ENCODE results near the gene TMEM223.

Gene TMEM223

GRCh38 chr11:62777389-62777788 is 14.4 kb downstream of the TMEM223 start:
- no peak overlapping the region for H3K4me2 ChIP-seq (ENCODE audit: low read length)
- H4K20me1 ChIP-seq (ENCODE audit: control insufficient read depth, insufficient read depth, low read depth, low read length): no peaks in the 10 kb centered on the region
- H3K4me3 ChIP-seq (ENCODE audit: low read length): no peak overlapping the region
- H3K4me1 ChIP-seq (ENCODE audit: control insufficient read depth, low read length): peaks cover 12% of the 10 kb centered on the region
- H3K27me3 ChIP-seq (ENCODE audit: control insufficient read depth, low read length): no peaks in the 10 kb centered on the region
- H3K79me2 ChIP-seq (ENCODE audit: control insufficient read depth, low read length): peaks cover 23% of the 10 kb centered on the region
- TF ChIP-seq EZH2phosphoT487 (IDR thresholded peaks at IDR 0.05; ENCODE audit: borderline replicate concordance, low read length): no peak
- TF ChIP-seq CTCF (IDR thresholded peaks at IDR 0.05; ENCODE audit: low read depth, low read length, poor library complexity, severe bottlenecking): no peak
- no peaks in the 10 kb centered on the region for H3K9me3 ChIP-seq (ENCODE audit: control insufficient read depth, insufficient read depth, low read length)
- H3K9me2 ChIP-seq (replicated peaks; ENCODE audit: control insufficient read depth, low read length): no peaks in the 10 kb centered on the region
- no peaks in the 10 kb centered on the region for H3F3A ChIP-seq (ENCODE audit: control insufficient read depth, insufficient read depth)
- H3K27ac ChIP-seq (ENCODE audit: low read depth, low read length): no peak overlapping the region
- H3K36me3 ChIP-seq (ENCODE audit: control insufficient read depth, low read length): peaks cover 42% of the 10 kb centered on the region

- no peak for TF ChIP-seq CTCF (IDR thresholded peaks at IDR 0.05; ENCODE audit: low read depth, low read length, poor library complexity, severe bottlenecking)
- no peak for TF ChIP-seq EZH2phosphoT487 (IDR thresholded peaks at IDR 0.05; ENCODE audit: borderline replicate concordance, low read length)
- peaks cover 34% of the 10 kb centered on the region for H3K79me2 ChIP-seq (ENCODE audit: control insufficient read depth, low read length)
- no peak overlapping the region for H3K27ac ChIP-seq (ENCODE audit: low read depth, low read length)
- no peaks in the 10 kb centered on the region for H3K27me3 ChIP-seq (ENCODE audit: control insufficient read depth, low read length)
- H3K4me1 ChIP-seq (ENCODE audit: control insufficient read depth, low read length): peaks cover 19% of the 10 kb centered on the region
- peaks cover 37% of the 10 kb centered on the region for H3K36me3 ChIP-seq (ENCODE audit: control insufficient read depth, low read length)
- peaks cover 3% of the 10 kb centered on the region; the same call in 1 of the 2 replicates for H3F3A ChIP-seq (ENCODE audit: control insufficient read depth, insufficient read depth)
- no peaks in the 10 kb centered on the region for H3K9me3 ChIP-seq (ENCODE audit: control insufficient read depth, insufficient read depth, low read length)
- H3K4me3 ChIP-seq (ENCODE audit: low read length): no peak overlapping the region
- no peak overlapping the region for H3K4me2 ChIP-seq (ENCODE audit: low read length)
- H4K20me1 ChIP-seq (ENCODE audit: control insufficient read depth, insufficient read depth, low read depth, low read length): no peaks in the 10 kb centered on the region
- no peaks in the 10 kb centered on the region for H3K9me2 ChIP-seq (replicated peaks; ENCODE audit: control insufficient read depth, low read length)
These were observed 16.2 kb downstream of the TMEM223 start for GRCh38 chr11:62775646-62776045.

GRCh38 chr11:62774407-62774806 is 17.4 kb downstream of the TMEM223 start:
- no peaks in the 10 kb centered on the region for H3K9me3 ChIP-seq (ENCODE audit: control insufficient read depth, insufficient read depth, low read length)
- no peaks in the 10 kb centered on the region for H3K9me2 ChIP-seq (replicated peaks; ENCODE audit: control insufficient read depth, low read length)
- peaks cover 31% of the 10 kb centered on the region for H3K4me1 ChIP-seq (ENCODE audit: control insufficient read depth, low read length)
- no peaks in the 10 kb centered on the region for H4K20me1 ChIP-seq (ENCODE audit: control insufficient read depth, insufficient read depth, low read depth, low read length)
- H3K4me2 ChIP-seq (ENCODE audit: low read length): no peak overlapping the region
- no peak overlapping the region for H3K27ac ChIP-seq (ENCODE audit: low read depth, low read length)
- H3K36me3 ChIP-seq (ENCODE audit: control insufficient read depth, low read length): peaks cover 38% of the 10 kb centered on the region
- H3F3A ChIP-seq (ENCODE audit: control insufficient read depth, insufficient read depth): peaks cover 13% of the 10 kb centered on the region
- H3K79me2 ChIP-seq (ENCODE audit: control insufficient read depth, low read length): peaks cover 37% of the 10 kb centered on the region
- H3K4me3 ChIP-seq (ENCODE audit: low read length): no peak overlapping the region
- H3K27me3 ChIP-seq (ENCODE audit: control insufficient read depth, low read length): no peaks in the 10 kb centered on the region
- TF ChIP-seq EZH2phosphoT487 (IDR thresholded peaks at IDR 0.05; ENCODE audit: borderline replicate concordance, low read length) (no peak), CTCF (IDR thresholded peaks at IDR 0.05; ENCODE audit: low read depth, low read length, poor library complexity, severe bottlenecking) (no peak)

All from DOHH2 (cell line).